Measurements from ENCODE around the gene WRAP53.

The WRAP53 gene

GRCh38 chr17:7710301-7710700 lies 22.0 kb downstream of the WRAP53 start:
- DNase-seq, result no peak

GRCh38 chr17:7711051-7711755 lies 22.9 kb downstream of the WRAP53 start:
- no peak for DNase-seq

- no peak for DNase-seq
Measured at GRCh38 chr17:7712111-7712771, 24.0 kb downstream of the WRAP53 start.

- no peak for DNase-seq
Measured at GRCh38 chr17:7713782-7714181, 25.5 kb downstream of the WRAP53 start.

DNA sequence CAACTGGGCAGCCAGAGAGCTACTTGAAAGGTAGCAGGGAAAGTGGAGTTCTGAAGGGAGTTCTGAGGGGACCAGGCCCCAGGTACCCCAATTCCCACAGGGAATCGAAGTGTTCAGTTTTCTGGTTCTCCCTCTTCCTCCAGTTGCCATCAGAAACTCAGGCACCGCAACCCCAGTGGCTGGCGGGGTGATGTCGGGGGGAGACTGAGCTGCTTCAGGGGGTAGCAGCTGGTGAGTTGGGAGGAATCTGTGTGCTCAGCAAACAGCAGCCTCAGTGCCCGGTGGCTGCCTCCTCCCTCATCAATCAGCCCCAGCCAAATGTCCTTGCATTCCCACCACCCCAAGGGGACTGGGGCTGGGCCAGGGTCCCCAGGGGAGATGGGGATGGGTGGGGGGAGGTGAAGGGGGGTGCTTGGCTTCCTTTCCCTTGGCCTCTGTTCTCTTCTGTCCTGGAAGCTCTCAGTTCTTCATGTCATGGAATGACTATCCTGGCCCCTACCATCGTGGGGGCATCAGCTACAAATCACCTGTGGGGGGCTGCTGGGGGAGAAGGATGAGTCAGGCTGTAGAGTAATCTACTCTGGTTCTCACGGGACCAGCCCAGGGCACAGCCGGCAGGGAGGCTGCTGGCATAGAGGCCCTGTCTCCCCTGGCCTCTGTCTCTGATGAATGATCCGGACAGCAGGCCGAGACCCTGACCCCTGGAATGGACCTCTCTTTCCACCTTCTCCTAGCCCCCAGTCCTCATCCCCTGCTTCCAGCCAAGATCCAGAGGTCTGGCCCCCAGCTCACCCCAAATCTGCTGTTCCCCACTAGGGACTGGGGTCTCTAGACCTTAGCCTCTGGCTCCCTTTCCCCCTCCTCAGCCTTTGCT lies 26.7 kb downstream of the WRAP53 start:
- DNase-seq, result no peak

GRCh38 chr17:7715936-7716886 lies 27.9 kb downstream of the WRAP53 start:
- DNase-seq, result no peak

- no peak for DNase-seq
Measured at GRCh38 chr17:7716901-7717755, 28.9 kb downstream of the WRAP53 start, which contains the start of gene DNAH2. TSS of gene DNAH2 (plus strand) at chr17:7717744. CDS start at chr17:7719735, 1,991 bp downstream.

DNA sequence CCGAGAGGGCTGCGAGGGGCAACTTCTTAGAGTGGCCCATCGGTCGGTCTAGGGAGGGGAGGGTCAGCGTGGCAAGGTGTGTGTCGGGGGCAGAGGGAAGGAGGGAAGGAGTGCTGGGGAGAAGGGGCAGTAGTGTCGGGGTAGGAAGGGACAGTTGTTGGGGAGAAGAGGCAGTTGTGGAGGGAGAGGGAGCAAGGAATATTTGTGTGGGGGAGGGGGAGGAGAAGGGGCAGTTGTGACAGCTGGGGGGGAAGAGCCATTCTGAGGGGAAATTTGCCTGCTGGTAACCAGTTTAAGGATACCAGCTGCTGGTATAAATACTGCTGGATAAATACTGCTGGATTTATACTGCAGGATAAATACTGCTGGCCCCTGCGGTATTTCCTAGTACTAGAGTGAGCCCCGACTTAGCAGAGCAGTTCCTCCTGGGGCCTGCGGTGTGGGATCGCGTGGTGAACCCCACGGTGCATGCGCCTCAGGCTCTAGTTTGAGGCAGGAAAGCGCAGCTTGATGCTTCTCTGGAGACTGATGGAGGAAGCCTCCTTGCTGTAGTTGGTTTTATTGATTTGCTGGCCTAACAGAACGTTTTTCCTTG lies 29.6 kb downstream of the WRAP53 start:
- DNase-seq, result no peak

DNA sequence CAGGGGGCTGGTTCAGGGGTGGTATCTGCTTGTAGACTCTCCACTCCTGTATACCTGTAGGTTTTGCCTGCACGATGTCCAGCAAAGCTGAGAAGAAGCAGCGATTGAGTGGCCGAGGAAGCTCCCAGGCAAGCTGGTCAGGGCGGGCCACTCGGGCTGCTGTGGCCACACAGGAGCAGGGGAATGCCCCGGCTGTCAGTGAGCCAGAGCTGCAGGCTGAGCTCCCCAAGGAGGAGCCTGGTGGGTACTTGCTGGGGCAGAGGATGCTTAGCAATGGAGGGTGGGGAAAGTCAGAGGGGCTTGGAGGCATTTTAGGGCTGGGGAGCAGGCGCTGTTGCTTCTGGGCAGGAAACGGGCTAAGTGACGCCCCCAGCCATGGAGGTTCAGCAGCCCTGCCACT lies 31.4 kb downstream of the WRAP53 start:
- no peak for DNase-seq

- no peak for DNase-seq
Measured at GRCh38 chr17:7720125-7720524, 31.8 kb downstream of the WRAP53 start.

DNA sequence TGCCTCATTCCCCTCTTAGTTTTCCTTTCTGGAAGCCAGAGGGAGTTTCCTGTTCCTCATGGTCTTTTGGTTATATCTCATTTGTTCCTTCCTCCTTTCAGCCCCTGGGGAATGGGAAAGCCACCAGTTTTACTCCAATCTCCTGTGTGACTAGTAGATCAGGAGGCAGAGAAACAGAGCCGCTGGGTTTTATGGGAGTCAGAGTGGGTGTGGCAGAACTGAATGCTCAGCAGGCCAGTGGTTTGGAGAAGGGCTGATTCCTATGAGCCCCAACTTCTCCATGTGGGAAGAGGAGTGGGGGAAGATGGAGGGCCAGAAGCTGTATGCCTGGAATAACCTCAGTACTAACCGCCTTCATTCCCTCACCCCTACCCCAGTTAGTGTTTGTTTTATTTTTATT lies 33.3 kb downstream of the WRAP53 start:
- no peak for DNase-seq

DNA sequence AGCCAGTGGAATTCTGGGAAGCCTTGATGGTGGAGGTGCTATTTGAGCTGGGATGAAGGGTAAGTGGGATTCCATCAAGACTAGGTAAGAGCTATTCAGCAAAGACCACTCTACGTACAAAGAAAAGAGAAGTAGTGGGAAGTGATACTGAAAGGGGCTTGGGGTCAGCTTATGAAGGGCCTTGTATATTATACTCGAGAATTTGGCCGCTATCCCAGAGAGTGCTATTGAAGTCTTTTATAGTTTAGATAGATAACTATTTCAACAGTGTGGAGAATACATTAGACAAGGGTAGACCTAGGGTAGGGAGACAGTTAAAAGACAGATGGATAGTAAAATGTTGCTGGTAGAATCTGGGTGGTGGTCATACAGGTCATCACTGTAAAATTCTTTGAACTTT lies 39.6 kb downstream of the WRAP53 start:
- DNase-seq, result no peak

DNA sequence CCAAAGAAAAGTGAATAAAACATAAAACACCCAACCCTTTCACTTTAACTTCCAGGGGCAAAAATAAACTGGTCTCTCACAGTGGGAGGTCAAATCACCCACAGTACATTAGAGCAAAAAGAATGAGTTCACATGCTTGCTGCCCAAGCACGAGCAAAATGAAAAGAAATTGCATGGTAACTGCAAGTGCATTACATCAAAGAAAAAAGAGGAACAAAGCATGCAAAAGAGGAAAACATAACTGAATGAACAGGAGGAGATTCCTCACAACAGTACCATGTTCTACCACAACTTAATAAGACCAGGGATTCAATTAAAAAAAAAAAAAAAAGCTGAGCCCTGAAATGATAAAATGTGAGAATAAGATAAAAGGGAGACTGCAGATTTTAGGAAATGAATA lies 41.5 kb downstream of the WRAP53 start:
- DNase-seq, result no peak

DNA sequence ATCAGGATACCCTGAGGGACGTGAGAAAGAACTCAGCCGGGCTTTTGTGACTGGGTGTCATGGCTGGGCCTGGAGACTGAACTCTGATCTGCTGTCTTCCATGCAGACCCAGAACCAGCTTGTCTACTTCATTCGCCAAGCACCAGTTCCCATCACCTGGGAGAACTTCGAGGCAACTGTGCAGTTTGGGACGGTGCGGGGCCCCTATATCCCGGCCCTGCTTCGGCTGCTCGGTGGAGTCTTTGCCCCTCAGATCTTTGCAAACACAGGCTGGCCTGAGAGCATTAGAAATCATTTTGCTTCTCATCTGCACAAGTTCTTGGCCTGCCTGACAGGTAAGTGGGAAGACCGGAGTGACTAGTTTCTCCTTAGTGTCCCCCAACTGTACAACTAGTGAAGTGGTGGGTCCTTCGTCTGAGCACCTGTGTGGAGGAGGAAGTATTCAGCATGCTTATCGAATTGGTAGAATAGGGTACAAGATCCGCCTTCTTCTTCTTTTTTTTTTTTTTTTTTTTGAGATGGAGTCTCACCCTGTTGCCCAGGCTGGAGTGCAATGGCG lies 44.8 kb downstream of the WRAP53 start:
- no peak for DNase-seq

- no peak for DNase-seq
Measured at GRCh38 chr17:7737601-7738000, 49.3 kb downstream of the WRAP53 start.

DNA sequence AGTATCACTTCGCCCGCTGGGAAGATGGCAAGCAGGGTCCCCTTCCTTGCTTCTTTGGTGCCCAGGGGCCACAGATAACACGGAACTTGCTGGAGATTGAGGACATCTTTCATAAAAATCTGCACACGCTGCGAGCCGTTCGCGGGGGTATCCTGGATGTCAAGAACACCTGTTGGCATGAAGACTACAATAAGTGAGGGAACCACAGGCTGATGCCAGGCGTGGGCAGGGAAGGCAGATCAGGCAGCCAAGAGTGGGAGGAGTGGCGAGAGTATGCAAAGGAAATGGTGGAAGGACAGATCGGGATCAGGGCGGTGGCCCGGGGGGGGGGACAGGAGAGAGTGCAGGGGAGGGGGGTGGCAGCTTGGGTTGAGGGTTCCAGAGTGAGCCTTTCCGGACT lies 51.5 kb downstream of the WRAP53 start:
- DNase-seq, result no peak

- DNase-seq, result no peak
Measured at GRCh38 chr17:7740481-7741001, 52.3 kb downstream of the WRAP53 start.

GRCh38 chr17:7742729-7743128 lies 54.5 kb downstream of the WRAP53 start:
- no peak for DNase-seq

GRCh38 chr17:7744416-7744815 lies 56.1 kb downstream of the WRAP53 start:
- no peak for DNase-seq

DNA sequence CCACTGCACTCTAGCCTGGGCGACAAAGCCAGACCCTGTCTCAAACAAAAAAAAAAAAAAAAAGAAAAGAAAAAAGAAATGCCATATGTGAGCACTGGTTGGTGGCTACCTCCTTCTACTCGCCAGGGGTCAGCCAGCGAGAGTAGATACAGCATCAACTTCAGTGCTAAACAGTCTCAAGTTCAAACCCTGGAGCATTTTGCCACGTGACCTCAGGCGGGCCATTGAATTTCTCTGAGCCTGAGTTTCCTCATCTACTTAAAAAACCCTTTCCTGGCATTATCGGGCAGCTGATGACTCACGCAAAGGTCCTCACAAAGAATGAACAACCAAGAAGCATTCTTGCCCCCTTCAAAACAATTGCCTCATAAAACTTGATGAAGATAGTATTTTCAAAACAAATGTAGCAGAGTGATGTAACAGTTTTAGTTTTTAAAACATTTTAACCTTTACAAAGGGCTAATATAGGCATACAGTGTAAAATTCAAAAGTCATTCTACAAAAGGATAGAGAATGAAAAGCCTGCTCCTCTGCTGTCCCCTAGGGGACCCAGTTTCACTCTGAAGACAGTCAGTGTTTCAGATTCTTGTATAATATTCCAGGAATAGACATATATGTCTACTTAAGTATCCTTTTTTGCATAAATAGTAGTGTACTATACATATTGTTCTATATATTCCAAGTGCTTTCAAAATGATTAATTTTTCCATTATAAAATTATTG lies 57.6 kb downstream of the WRAP53 start:
- DNase-seq, result no peak
